Motor neuron (in vitro differentiated cells): Measurements from ENCODE around the gene ATP2B1. TPM values are rescaled to one million over a fixed set of nuclear protein-coding genes. Genes with fewer than 3 reads are reported as not detected.

Source experiments
- ATAC-seq, 8 experiments: fragments of 200-7000 bp; cut with Tn5 transposase; replicated peaks in 6 of 8; 2 replicates each; pipeline ENCODE4 v1.8.0; 2021; ENCODE audit warnings: mild to moderate bottlenecking in 8 of 8, moderate library complexity in 8 of 8
- H3K27ac ChIP-seq, 2 donors: fragments of 250-450 bp; sonication (Bioruptor Pico); 2 replicates each; pipeline ENCODE4 v1.9.0; 2021; ENCODE audit warnings: antibody characterized with exemption in 2 of 2, mild to moderate bottlenecking in 2 of 2, moderate library complexity in 1 of 2
- H3K4me1 ChIP-seq, 2 donors: fragments of 250-450 bp; sonication (Bioruptor Pico); replicated peaks in 1 of 2; 2 replicates each; pipeline ENCODE4 v1.6.1; 2021; ENCODE audit warnings: antibody characterized with exemption in 2 of 2, mild to moderate bottlenecking in 2 of 2, moderate library complexity in 1 of 2
- H3K4me3 ChIP-seq, 5 donors: fragments of 250-450 bp; sonication (Bioruptor Pico); 2 replicates each; pipeline ENCODE4 v1.9.0; 2021; ENCODE audit warnings: antibody characterized with exemption in 5 of 5, mild to moderate bottlenecking in 5 of 5, moderate library complexity in 4 of 5
- WGBS, 10 experiments: fragments of 450-650 bp; shearing (Covaris generic); methylation state at CpG; one replicate each; pipeline ENCODE4 v1.0.0; 2022; 5-methylcytosine and 5-hydroxymethylcytosine counted together
- in situ Hi-C, 9 experiments: fragments of 400-800 bp; cut with MboI; loops; one replicate each; pipeline ENCODE4 v1.15.0; 2021; ENCODE audit warnings: low sequenced_read_pairs in 9 of 9, low pct_unique_long_range_greater_than_20kb in 2 of 9; ENCODE audit not compliant: unreplicated experiment in 9 of 9
- total RNA-seq, 8 experiments: library from RNA; unstranded; fragments of 300-600 nt; gene quantifications; 2 replicates each; pipeline versions ENCODE4 v1.2.3 to v1.2.4, GENCODE V29; 2022

ATP2B1 gene
- total RNA-seq, 8 experiments from 2014 or later = 54.8 to 107 (median 92.3) TPM

- H3K4me3 ChIP-seq = no peak overlapping the region
- no peaks in the 10 kb centered on the region for H3K4me1 ChIP-seq
- ATAC-seq = peak in 2 of 8 experiments; percentile 29 to 61
- in situ Hi-C loops = no loop called here
- no peak overlapping the region for H3K27ac ChIP-seq
- 19 to 100% (median 87%) methylated on average over 1 to 5 of the region's 5 CpGs for WGBS, 10 experiments
Measured at GRCh38 chr12:89733579-89734201, 25.1 kb upstream of the ATP2B1 start.

- no peak for ATAC-seq
- WGBS, 10 experiments = 51 to 91% (median 63%) methylated on average over 1 to 2 of the region's 2 CpGs
- H3K4me3 ChIP-seq = no peak overlapping the region
- H3K27ac ChIP-seq = no peak overlapping the region
- in situ Hi-C loops = no loop called here
- no peaks in the 10 kb centered on the region for H3K4me1 ChIP-seq
Measured at GRCh38 chr12:89732522-89732921, 23.9 kb upstream of the ATP2B1 start.

GRCh38 chr12:89731614-89732013, 23.0 kb upstream of the ATP2B1 start:
- no peak overlapping the region for H3K27ac ChIP-seq
- peak in 2 of 8 experiments; percentile 53 to 79 for ATAC-seq
- H3K4me3 ChIP-seq = no peak overlapping the region
- in situ Hi-C loops = no loop called here
- no peaks in the 10 kb centered on the region for H3K4me1 ChIP-seq
- WGBS, 10 experiments = 0 to 96% (median 55%) methylated on average over 1 to 2 of the region's 2 CpGs; no CpG with 5 or more reads in 2 of the 10 experiments

GRCh38 chr12:89731089-89731488, 22.5 kb upstream of the ATP2B1 start:
- 42 to 100% (median 85%) methylated on average over 1 to 3 of the region's 3 CpGs for WGBS, 10 experiments
- in situ Hi-C loops = no loop called here
- ATAC-seq = peak in 1 of 8 experiments; percentile 14
- Histone ChIP-seq H3K27ac (no peak overlapping the region), H3K4me3 (no peak overlapping the region), H3K4me1 (no peaks in the 10 kb centered on the region)

- no peak overlapping the region for H3K4me3 ChIP-seq
- no peaks in the 10 kb centered on the region for H3K4me1 ChIP-seq
- in situ Hi-C loops = no loop called here
- WGBS, 10 experiments = 63 to 78% (median 72%) methylated on average over 1 to 4 of the region's 4 CpGs; no CpG with 5 or more reads in 2 of the 10 experiments
- ATAC-seq = no peak
- H3K27ac ChIP-seq = no peak overlapping the region
Measured at GRCh38 chr12:89729946-89730459, 21.4 kb upstream of the ATP2B1 start.

- Histone ChIP-seq H3K4me3 (no peak overlapping the region), H3K4me1 (no peaks in the 10 kb centered on the region), H3K27ac (no peak overlapping the region)
- ATAC-seq = no peak
- in situ Hi-C loops = loop anchor here in 2 of 9 experiments (25.0 kb wide), 2 partner anchors 186 to 514 kb away; partner anchors contain the start of gene POC1B (in 1 of the 2)
Measured at GRCh38 chr12:89723276-89723675, 14.6 kb upstream of the ATP2B1 start.

GRCh38 chr12:89721291-89721987, 12.8 kb upstream of the ATP2B1 start:
- no peak overlapping the region for H3K27ac ChIP-seq
- H3K4me1 ChIP-seq = no peaks in the 10 kb centered on the region
- H3K4me3 ChIP-seq = no peak overlapping the region
- in situ Hi-C loops = loop anchor here in 2 of 9 experiments (25.0 kb wide), 2 partner anchors 184 to 516 kb away; partner anchors contain the start of gene POC1B (in 1 of the 2)
- ATAC-seq = no peak
- WGBS, 10 experiments = 77 to 96% (median 90%) methylated on average over 2 to 8 of the region's 8 CpGs

- 30 to 100% (median 61%) methylated on average over 1 to 2 of the region's 2 CpGs; no CpG with 5 or more reads in 3 of the 10 experiments for WGBS, 10 experiments
- H3K27ac ChIP-seq = no peak overlapping the region
- H3K4me3 ChIP-seq = no peak overlapping the region
- in situ Hi-C loops = loop anchor here in 2 of 9 experiments (25.0 kb wide), 2 partner anchors 181 to 519 kb away; partner anchors contain the start of gene POC1B (in 1 of the 2)
- peak in 1 of 8 experiments; percentile 88 for ATAC-seq
- H3K4me1 ChIP-seq = no peaks in the 10 kb centered on the region
Measured at GRCh38 chr12:89717759-89718523, 9.3 kb upstream of the ATP2B1 start.

- no peak overlapping the region for H3K27ac ChIP-seq
- in situ Hi-C loops = loop anchor here in 2 of 9 experiments (25.0 kb wide), 2 partner anchors 175 to 525 kb away; partner anchors contain the start of gene POC1B (in 1 of the 2)
- ATAC-seq = no peak
- H3K4me1 ChIP-seq = no peaks in the 10 kb centered on the region
- 67 to 100% (median 90%) methylated on average over 1 to 3 of the region's 3 CpGs; no CpG with 5 or more reads in 1 of the 10 experiments for WGBS, 10 experiments
- H3K4me3 ChIP-seq = no peak overlapping the region
Measured at GRCh38 chr12:89712706-89713105, 4.1 kb upstream of the ATP2B1 start.

- no peak for ATAC-seq
- Histone ChIP-seq H3K4me3 (peak overlapping the region; percentile 68 to 86 (median 75)), H3K27ac (no peak overlapping the region), H3K4me1 (peaks cover 0 to 3% of the 10 kb centered on the region in 2 donors)
- in situ Hi-C loops = loop anchor here in 2 of 9 experiments (25.0 kb wide), 2 partner anchors 174 to 526 kb away; partner anchors contain the start of gene POC1B (in 1 of the 2)
- 6 to 78% (median 61%) methylated on average over 3 to 7 of the region's 7 CpGs for WGBS, 10 experiments
Measured at GRCh38 chr12:89710873-89711750, 2.5 kb upstream of the ATP2B1 start.

- Histone ChIP-seq H3K4me1 (peaks cover 0 to 3% of the 10 kb centered on the region in 2 donors), H3K27ac (peak overlapping the region; percentile 85 to 93), H3K4me3 (peak overlapping the region; percentile 68 to 86 (median 75))
- ATAC-seq = peak in 4 of 8 experiments; percentile 2 to 7 (median 4)
- WGBS, 10 experiments = 0 to 20% (median 3%) methylated on average over 1 to 29 of the region's 45 CpGs
- in situ Hi-C loops = loop anchor here in 2 of 9 experiments (10.0 to 25.0 kb wide), 3 partner anchors 165 to 527 kb away; partner anchors contain the start of gene POC1B (in 1 of the 2)
Measured at GRCh38 chr12:89709995-89710872, 1.6 kb upstream of the ATP2B1 start.
